Muscle layer of duodenum (tissue), 2 donors: ENCODE results near the gene SIX1.

Experiments used
- H3K27ac ChIP-seq: one replicate; pipeline ENCODE4 v1.7.0; 2013; ENCODE audit warnings: mild to moderate bottlenecking, low read length
- H3K27me3 ChIP-seq: one replicate; pipeline ENCODE4 v1.7.0; 2013; ENCODE audit warnings: low read depth, mild to moderate bottlenecking, control low read depth, low read length
- H3K36me3 ChIP-seq, 2 donors: one replicate each; pipeline ENCODE4 v1.7.0; 2013; ENCODE audit warnings: low read length in 2 of 2, control low read depth in 1 of 2, mild to moderate bottlenecking in 1 of 2; ENCODE audit not compliant: insufficient read depth in 2 of 2, control insufficient read depth in 1 of 2
- H3K4me1 ChIP-seq, 2 donors: one replicate each; pipeline ENCODE4 v1.7.0; 2013; ENCODE audit warnings: low read length in 2 of 2, mild to moderate bottlenecking in 2 of 2, control low read depth in 1 of 2, moderate library complexity in 1 of 2; ENCODE audit not compliant: insufficient read depth in 2 of 2, control insufficient read depth in 1 of 2
- H3K4me3 ChIP-seq, 2 donors: one replicate each; pipeline ENCODE4 v1.7.0; 2013; ENCODE audit warnings: low read length in 2 of 2, low read depth in 1 of 2, mild to moderate bottlenecking in 1 of 2
- H3K9me3 ChIP-seq, 2 donors: one replicate each; pipeline ENCODE4 v1.7.0; 2013; ENCODE audit warnings: low read length in 2 of 2, control low read depth in 1 of 2, mild to moderate bottlenecking in 1 of 2; ENCODE audit not compliant: control insufficient read depth in 1 of 2
- donor health status: healthy.

The SIX1 gene

DNA sequence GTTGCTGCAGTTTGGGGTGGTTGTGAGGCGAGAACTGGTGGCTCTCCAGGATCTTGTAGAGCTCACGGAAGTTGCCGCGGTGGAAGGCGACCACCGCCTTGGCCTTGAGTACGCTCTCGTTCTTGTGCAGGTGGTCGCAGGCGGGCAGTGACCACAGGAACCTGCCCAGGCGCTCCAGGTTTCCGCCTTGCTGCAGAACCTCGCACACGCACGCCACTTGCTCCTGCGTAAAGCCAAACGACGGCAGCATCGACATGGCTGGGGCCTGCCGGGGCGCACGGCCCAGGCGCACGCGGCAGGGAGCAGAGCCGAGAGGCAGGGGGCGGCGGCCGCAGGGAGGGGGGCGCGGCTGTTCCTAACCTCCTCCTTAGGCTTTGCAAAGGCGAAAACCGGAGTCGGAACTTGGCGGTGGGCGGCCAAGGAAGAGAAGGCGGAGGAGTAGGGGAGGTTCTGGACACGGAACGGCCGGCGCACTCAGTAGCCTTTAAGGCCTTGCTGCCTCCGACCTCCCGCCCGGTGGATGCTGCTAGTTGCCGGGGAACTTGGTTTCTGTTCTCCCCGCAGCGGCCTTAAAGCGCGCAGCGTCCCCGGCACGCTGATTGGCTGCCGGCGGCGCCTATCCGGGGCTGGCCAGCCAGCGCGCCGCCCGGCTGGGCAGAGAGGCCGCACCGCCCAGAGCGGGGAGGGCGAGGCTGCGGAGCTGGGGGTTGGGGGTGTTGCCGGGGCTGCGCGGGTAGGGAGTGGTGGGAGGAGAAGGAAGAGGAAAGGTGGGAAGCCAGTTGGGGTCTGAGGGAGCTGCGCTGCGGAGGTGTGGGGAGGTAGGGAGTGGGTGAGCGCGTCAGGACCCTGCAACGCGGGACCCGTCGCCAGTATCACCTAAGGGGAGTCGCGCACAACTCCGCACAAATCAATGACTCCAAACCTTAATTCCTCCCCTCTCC, at the start of gene SIX1:
Gene SIX1 (minus strand): TSS at position 544 of the 941 bp plus-strand sequence. CDS start 288 bp downstream, at position 256.
- Histone ChIP-seq H3K9me3 (no peaks in the 10 kb centered on the region), H3K4me3 (peak within 1 kb of the TSS; percentile 51 to 79), H3K4me1 (peaks cover 0 to 50% of the 10 kb centered on the region in 2 donors), H3K27me3 (peaks cover 95% of the 10 kb centered on the region), H3K27ac (no peak within 1 kb of the TSS), H3K36me3 (no peaks in the 10 kb centered on the region)

DNA sequence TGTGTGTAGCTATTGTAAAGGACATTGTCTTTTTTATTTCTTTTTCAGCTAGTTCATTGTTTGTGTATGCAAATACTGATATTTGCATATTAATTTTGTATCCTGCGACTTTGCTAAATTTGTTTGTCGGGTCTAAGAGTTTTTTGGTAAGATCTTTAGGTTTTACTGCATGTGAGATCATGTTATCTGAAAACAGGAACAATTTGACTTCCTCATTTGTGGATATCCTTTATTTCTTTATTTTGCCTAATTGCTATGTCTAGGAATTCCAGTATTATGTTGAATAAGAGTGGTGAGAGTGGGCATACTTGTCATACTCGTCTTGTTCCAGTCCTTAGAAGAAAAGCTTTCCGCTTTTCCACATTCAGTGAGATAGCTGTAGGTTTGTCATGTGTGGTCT, 46.0 kb upstream of the SIX1 start:
- no peaks in the 10 kb centered on the region for H3K36me3 ChIP-seq

DNA sequence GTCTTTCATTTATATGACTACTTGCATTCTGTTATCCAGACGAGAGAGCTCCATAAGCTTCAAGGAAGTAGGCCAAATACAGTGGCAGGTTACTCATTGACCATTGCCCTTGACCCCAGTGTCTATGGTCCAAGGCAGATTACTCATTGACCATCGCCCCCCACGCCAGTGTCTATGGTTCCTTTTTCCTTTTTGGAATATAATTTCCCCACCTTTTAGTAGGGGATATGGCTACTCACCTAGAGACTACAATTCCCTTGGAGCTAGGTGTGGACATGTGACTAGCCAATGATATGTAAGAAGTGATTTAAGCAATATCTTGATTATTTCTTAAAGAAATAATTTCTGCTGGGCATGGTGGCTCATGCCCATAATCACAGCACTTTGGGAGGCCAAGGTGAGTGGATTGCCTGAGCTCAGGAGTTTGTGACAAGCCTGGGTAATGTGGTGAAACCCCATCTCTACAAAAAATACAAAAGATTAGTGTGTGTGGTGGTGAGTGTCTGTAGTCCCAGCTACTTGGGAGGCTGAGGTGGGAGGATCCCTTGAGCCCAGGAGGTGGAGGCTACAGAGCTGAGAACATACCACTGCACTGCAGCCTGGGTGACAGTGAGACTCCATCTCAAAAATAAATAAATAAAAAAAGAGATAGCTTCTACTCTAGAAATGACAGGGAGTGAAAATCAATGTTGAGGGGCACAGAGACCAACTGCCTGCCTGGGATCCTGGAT, 42.3 kb upstream of the SIX1 start:
- H3K4me3 ChIP-seq: no peak overlapping the region
- no peaks in the 10 kb centered on the region for H3K9me3 ChIP-seq
- no peak overlapping the region for H3K27ac ChIP-seq
- no peaks in the 10 kb centered on the region for H3K4me1 ChIP-seq
- no peaks in the 10 kb centered on the region for H3K36me3 ChIP-seq
- no peaks in the 10 kb centered on the region for H3K27me3 ChIP-seq

More for the DNA sequence above, 46.0 kb upstream of the SIX1 start:
- Histone ChIP-seq H3K4me3 (no peak overlapping the region), H3K27ac (no peak overlapping the region), H3K9me3 (peaks cover 2 to 13% of the 10 kb centered on the region in 2 donors), H3K4me1 (no peaks in the 10 kb centered on the region), H3K27me3 (no peaks in the 10 kb centered on the region)

DNA sequence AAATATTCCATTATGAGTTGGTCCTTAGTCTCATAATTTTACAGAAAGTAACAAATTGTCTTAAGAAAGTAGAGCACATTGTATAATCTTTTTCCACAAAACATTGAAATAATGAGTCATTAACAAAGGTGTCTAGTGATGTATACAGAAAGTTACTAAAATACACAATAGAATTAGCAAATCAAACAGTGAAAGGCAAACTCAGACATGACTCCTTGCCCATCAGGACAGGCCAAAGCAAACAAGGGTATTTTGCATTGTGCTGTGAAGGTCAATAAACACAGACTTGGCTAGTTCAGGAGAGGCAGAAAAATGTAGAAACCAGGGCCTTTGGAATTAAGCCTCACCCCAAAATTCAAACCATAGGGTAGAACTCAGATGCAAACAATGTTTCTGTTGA, 37.6 kb upstream of the SIX1 start:
- Histone ChIP-seq H3K4me1 (no peaks in the 10 kb centered on the region), H3K27ac (no peak overlapping the region), H3K9me3 (no peaks in the 10 kb centered on the region), H3K36me3 (no peaks in the 10 kb centered on the region), H3K27me3 (no peaks in the 10 kb centered on the region), H3K4me3 (no peak overlapping the region)

DNA sequence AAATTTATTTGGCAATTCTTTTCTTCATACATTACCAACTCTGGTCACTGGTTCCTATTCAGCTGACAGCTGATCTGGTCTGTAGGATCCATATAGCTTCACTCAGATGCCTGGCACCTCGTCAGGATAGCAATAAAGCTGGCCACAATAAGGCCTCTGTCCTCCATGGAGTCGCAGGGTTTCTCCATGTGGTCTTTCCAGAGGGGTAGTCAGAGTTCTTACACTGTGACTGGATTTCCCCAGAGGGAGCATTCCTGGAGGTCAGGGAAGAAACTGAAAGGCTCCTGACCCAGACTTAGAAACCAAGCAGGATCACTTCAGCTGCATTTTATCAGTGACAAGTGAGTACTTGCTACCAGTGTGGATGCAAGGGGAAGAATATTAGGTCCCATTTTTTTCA, 34.9 kb upstream of the SIX1 start:
- H3K27ac ChIP-seq: no peak overlapping the region
- no peaks in the 10 kb centered on the region for H3K36me3 ChIP-seq
- no peak overlapping the region for H3K4me3 ChIP-seq
- H3K4me1 ChIP-seq: no peaks in the 10 kb centered on the region
- no peaks in the 10 kb centered on the region for H3K27me3 ChIP-seq
- H3K9me3 ChIP-seq: no peaks in the 10 kb centered on the region

DNA sequence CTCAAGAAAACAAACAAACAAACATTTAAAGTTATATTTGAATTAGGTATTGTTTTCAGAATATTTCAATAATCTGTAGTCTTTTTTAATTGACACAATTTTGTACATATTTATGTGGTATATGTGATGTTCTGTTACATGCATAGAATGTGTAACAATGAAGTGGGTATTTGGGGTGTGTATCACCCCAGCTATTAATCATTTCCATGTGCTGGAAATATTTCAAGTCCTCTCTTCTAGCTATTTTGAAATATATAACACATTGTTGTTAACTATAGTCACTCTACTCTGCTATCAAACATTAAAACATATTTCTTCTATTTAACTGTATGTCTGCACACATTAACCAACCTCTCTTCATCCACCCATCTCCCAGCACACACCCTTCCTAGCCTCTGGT, 32.0 kb upstream of the SIX1 start:
- Histone ChIP-seq H3K27ac (no peak overlapping the region), H3K4me3 (no peak overlapping the region), H3K9me3 (no peaks in the 10 kb centered on the region), H3K27me3 (no peaks in the 10 kb centered on the region), H3K36me3 (no peaks in the 10 kb centered on the region), H3K4me1 (no peaks in the 10 kb centered on the region)

DNA sequence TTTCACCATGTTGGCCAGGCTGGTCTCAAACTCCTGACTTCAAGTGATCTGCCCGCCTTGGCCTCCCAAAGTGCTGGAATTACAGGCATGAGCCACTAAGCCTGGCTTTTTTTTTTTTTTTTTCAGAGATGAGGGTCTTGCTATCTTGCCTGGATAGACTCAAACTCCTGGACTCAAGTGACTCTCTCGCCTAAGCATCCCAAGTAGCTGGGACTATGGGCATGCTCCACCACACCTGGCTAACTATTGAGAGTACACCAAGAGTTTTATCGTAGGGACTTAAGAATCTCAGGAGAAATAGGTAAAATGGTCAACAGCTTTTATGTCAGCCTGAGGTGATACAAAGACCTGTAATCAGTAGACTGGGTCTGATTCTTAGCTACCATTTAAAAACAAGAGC, 31.2 kb upstream of the SIX1 start:
- no peaks in the 10 kb centered on the region for H3K4me1 ChIP-seq
- H3K4me3 ChIP-seq: no peak overlapping the region

DNA sequence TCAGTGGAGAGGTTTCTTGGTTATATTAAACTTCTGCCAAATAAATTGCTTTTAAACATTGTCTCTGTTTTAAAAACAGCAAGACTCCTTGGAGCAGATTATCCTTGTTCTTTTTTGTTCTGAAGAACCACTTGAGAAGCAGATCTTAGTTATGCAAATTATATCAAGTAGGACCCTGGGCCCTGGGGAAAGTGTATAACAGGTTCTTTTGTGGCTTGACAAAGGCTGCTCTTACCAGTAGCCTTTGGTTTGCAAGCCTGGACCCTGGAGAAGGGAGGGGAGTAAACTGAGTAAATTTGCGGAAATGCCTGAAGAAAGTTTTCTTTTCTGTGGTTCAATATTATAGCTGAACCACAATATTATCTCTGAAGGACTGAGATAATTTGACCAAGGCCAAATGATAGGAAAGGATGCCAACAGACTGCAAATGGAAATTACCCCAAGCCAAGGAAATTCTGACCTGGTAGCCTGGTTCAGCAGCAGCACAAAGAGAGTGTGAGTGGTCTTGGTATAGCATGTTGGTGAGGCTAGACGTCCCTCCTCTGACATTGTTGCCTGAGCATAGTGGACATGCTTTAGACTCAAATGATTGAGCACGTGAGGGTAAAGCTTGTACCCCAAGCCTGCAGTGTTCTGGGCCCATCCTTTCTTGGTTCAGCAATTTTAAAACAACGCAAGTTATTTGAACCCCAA, 30.4 kb upstream of the SIX1 start:
- Histone ChIP-seq H3K4me3 (no peak overlapping the region), H3K9me3 (no peaks in the 10 kb centered on the region), H3K36me3 (no peaks in the 10 kb centered on the region), H3K4me1 (no peaks in the 10 kb centered on the region), H3K27me3 (no peaks in the 10 kb centered on the region), H3K27ac (no peak overlapping the region)

More for the DNA sequence above, 31.2 kb upstream of the SIX1 start:
- H3K27me3 ChIP-seq: no peaks in the 10 kb centered on the region
- H3K27ac ChIP-seq: no peak overlapping the region
- H3K9me3 ChIP-seq: no peaks in the 10 kb centered on the region
- H3K36me3 ChIP-seq: no peaks in the 10 kb centered on the region

DNA sequence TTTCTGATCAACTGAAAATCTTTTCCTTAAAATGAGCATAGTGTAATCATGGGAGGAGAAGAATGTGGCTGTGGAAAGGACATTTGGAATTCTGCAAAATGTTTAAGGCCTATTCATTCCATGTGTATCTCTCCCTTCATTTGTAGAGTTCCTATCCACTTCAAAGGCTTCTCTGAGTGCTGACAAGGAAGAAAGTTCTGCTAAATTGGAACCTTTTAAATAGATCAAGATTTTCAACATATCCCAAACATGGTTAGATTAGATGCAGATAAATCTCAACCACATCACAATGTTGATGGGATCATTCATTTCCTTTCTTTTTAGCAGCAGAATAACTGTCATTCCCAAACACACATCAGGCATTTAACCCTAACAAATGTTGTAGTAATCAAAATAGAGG, 28.4 kb upstream of the SIX1 start:
- Histone ChIP-seq H3K36me3 (no peaks in the 10 kb centered on the region), H3K9me3 (no peaks in the 10 kb centered on the region), H3K4me3 (no peak overlapping the region), H3K27ac (no peak overlapping the region), H3K4me1 (no peaks in the 10 kb centered on the region), H3K27me3 (no peaks in the 10 kb centered on the region)

DNA sequence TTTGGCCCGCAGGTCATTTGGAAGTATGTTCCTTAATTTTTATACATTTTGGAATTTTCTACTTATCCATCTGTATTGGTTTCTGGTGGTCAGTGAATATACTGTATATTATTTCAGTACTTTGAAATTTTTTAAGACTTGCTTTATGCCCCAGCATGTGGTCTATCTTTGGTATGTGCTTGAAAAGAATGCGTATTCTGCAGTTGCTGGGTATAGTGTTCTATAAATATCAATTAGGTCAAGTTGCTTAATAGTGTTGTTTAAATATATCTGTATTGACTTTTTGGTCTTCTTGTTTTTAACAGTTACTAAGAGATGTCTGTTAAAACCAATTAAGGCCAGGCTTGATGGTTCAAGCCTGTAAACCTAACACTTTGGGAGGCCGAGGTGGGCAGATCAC, 21.7 kb upstream of the SIX1 start:
- peaks cover 0 to 3% of the 10 kb centered on the region in 2 donors for H3K9me3 ChIP-seq
- no peaks in the 10 kb centered on the region for H3K36me3 ChIP-seq
- H3K4me1 ChIP-seq: no peaks in the 10 kb centered on the region
- H3K4me3 ChIP-seq: no peak overlapping the region
- H3K27ac ChIP-seq: no peak overlapping the region
- H3K27me3 ChIP-seq: no peaks in the 10 kb centered on the region
